ENCODE measurements around the gene RNF217.

DNA sequence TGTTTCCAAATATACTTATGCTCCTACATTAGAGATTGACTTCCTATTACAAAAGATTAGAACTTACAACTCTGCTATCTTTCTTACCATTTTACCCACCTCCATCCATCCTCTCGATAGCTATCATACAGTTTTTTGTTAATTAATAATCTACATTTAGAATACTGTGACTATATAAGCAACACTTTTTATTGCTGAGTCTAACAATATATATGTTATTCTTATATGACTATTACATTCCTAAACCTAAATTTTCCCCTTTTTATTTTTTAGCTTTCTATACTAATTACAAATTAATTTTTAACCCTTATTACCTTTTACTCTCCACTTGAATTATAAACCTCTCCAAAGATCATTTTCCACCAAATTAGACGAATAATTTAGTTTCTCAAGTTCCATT is 57.0 kb downstream of the RNF217 start:
- TF ChIP-seq, protein P1, sequence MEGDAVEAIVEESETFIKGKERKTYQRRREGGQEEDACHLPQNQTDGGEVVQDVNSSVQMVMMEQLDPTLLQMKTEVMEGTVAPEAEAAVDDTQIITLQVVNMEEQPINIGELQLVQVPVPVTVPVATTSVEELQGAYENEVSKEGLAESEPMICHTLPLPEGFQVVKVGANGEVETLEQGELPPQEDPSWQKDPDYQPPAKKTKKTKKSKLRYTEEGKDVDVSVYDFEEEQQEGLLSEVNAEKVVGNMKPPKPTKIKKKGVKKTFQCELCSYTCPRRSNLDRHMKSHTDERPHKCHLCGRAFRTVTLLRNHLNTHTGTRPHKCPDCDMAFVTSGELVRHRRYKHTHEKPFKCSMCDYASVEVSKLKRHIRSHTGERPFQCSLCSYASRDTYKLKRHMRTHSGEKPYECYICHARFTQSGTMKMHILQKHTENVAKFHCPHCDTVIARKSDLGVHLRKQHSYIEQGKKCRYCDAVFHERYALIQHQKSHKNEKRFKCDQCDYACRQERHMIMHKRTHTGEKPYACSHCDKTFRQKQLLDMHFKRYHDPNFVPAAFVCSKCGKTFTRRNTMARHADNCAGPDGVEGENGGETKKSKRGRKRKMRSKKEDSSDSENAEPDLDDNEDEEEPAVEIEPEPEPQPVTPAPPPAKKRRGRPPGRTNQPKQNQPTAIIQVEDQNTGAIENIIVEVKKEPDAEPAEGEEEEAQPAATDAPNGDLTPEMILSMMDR (conservative IDR thresholded peaks at IDR 0.05 in 1 of 2, IDR thresholded peaks at IDR 0.05 in 1 of 2; ENCODE audit: extremely low read depth in 1 of 2, insufficient read depth in 1 of 2, low read depth in 1 of 2, low read length in 2 of 2), result no peak
- no peak for TF ChIP-seq EZH2 (IDR thresholded peaks at IDR 0.05; ENCODE audit: borderline replicate concordance, low read length)
